HepG2 (cell line): ENCODE measurements around the gene MEF2D. TPM values are rescaled to one million over a fixed set of nuclear protein-coding genes. Genes with fewer than 3 reads are reported as not detected.
A peak's percentile ranks its signal among the peaks of the same experiment; 100 is the strongest.

ENCODE experiments used
- ATAC-seq: fragments of 200-7000 bp; cut with Tn5 transposase; 3 replicates; pipeline ENCODE4 v1.9.1; 2020; ENCODE audit warnings: mild to moderate bottlenecking, moderate library complexity
- BruUV-seq: library from RNA; stranded (reverse); fragments of 400-500 nt; replicated peaks from 2 replicates; lab custom pipeline; 2021; lab: Mats Ljungman, UMichigan
- CTCF ChIA-PET: fragments of 300-600 bp; formaldehyde crosslinking; extraction: SDS; loops from one replicate; lab custom pipeline; 2021; ENCODE audit warnings: low total read pairs, inconsistent platforms, low intra/inter-chr PET ratio; lab: Yijun Ruan, JAX
- POLR2A ChIA-PET: fragments of 350-600 bp; sonication (Branson Sonifier 250); formaldehyde crosslinking; loops from one replicate; lab custom pipeline; 2020; ENCODE audit warnings: antibody characterized with exemption, inconsistent platforms; lab: Yijun Ruan, JAX
- DNase-seq: peaks from one replicate; pipeline ENCODE4 v3.0.0-alpha.2; 2015; ENCODE audit warnings: low spot score
- FAIRE-seq: peaks from 3 replicates; lab custom pipeline; 2011; peaks lifted over from hg19 to GRCh38; lab: Jason Lieb, UNC
- H2AFZ ChIP-seq: one replicate; pipeline ENCODE4 v1.6.1; 2011; ENCODE audit warnings: low read length, inconsistent platforms
- H3K27ac ChIP-seq: fragments of 300-600 bp; 3 replicates; pipeline ENCODE4 v1.8.0; 2011; ENCODE audit warnings: mixed run types, mild to moderate bottlenecking, mixed read lengths, low read length, inconsistent platforms; ENCODE audit not compliant: insufficient read depth; ENCODE audit errors: extremely low read length
- H3K27me3 ChIP-seq, 2 experiments: fragments of 200-600 bp in 1 of 2; 2 replicates in 1 of 2; 3 replicates in 1 of 2; pipeline versions ENCODE4 v1.6.0 to v1.8.0; 2011; ENCODE audit warnings: low read length in 2 of 2, mild to moderate bottlenecking in 2 of 2, moderate library complexity in 2 of 2, inconsistent platforms in 1 of 2; ENCODE audit not compliant: insufficient read depth in 2 of 2, control insufficient read depth in 1 of 2
- H3K36me3 ChIP-seq, 2 experiments: fragments of 200-600 bp in 1 of 2; replicated peaks in 1 of 2; 2 replicates in 1 of 2; 3 replicates in 1 of 2; pipeline versions ENCODE4 v1.5.1 to v1.8.0; 2011; ENCODE audit warnings: low read length in 2 of 2, inconsistent platforms in 1 of 2; ENCODE audit not compliant: insufficient read depth in 2 of 2, control insufficient read depth in 1 of 2
- H3K4me1 ChIP-seq: 2 replicates; pipeline ENCODE4 v1.5.1; 2012; ENCODE audit warnings: low read length, inconsistent platforms; ENCODE audit not compliant: insufficient read depth
- H3K4me2 ChIP-seq: 2 replicates; pipeline ENCODE4 v1.6.0; 2011; ENCODE audit warnings: low read depth, low read length, inconsistent platforms
- H3K4me3 ChIP-seq, 3 experiments: fragments of 200-600 bp in 1 of 3; sonication (generic), shearing (Covaris generic) in 1 of 3; replicated peaks in 1 of 3; 2 replicates each; pipeline ENCODE4 v1.5.1; 2011 to 2016; ENCODE audit warnings: low read length in 3 of 3, inconsistent platforms in 2 of 3, low read depth in 2 of 3, mild to moderate bottlenecking in 2 of 3, control low read depth in 1 of 3, mixed read lengths in 1 of 3; ENCODE audit not compliant: insufficient read depth in 1 of 3
- H3K79me2 ChIP-seq: one replicate; pipeline ENCODE4 v1.6.1; 2011; ENCODE audit warnings: low read length, inconsistent platforms; ENCODE audit not compliant: insufficient read depth
- H3K9ac ChIP-seq: 2 replicates; pipeline ENCODE4 v1.6.0; 2011; ENCODE audit warnings: mild to moderate bottlenecking, low read depth, low read length, inconsistent platforms; ENCODE audit not compliant: insufficient read depth
- H3K9me3 ChIP-seq: 2 replicates; pipeline ENCODE4 v1.5.1; 2012; ENCODE audit warnings: mild to moderate bottlenecking, low read length
- H4K20me1 ChIP-seq: 2 replicates; pipeline ENCODE4 v1.6.0; 2011; ENCODE audit warnings: inconsistent platforms, mild to moderate bottlenecking, low read length, moderate library complexity; ENCODE audit not compliant: insufficient read depth
- AHDC1 ChIP-seq: sonication (generic); formaldehyde crosslinking; IDR thresholded peaks from 2 replicates; pipeline ENCODE4 v1.5.1; 2020; ENCODE audit warnings: mild to moderate bottlenecking, missing genetic modification reagents, borderline replicate concordance
- ISX ChIP-seq: sonication (generic); formaldehyde crosslinking; conservative IDR thresholded peaks from 2 replicates; pipeline ENCODE4 v1.5.0; 2020; ENCODE audit warnings: missing genetic modification reagents
- KLF6 ChIP-seq: IDR thresholded peaks from 2 replicates; pipeline ENCODE4 v1.8.0; 2016; ENCODE audit warnings: missing biosample characterization, missing genetic modification reagents
- NFYC ChIP-seq: IDR thresholded peaks from 2 replicates; pipeline ENCODE4 v1.6.1; 2016; ENCODE audit warnings: missing genetic modification reagents, missing compliant biosample characterization
- POLR2A ChIP-seq, 2 experiments: IDR thresholded peaks; 2 replicates each; pipeline ENCODE4 v1.6.1; 2011; ENCODE audit warnings: low read depth in 2 of 2, low read length in 2 of 2, mild to moderate bottlenecking in 1 of 2, moderate library complexity in 1 of 2; ENCODE audit not compliant: insufficient read depth in 1 of 2
- RNF2 ChIP-seq: fragments of 450-650 bp; conservative IDR thresholded peaks from 2 replicates; pipeline ENCODE4 v1.6.1; 2016; ENCODE audit warnings: low read depth
- TBP ChIP-seq: sonication (generic); formaldehyde crosslinking; IDR thresholded peaks from 2 replicates; pipeline ENCODE4 v1.5.0; 2020; ENCODE audit warnings: missing genetic modification reagents
- TEAD2 ChIP-seq: sonication (generic); formaldehyde crosslinking; IDR thresholded peaks from 2 replicates; pipeline ENCODE4 v1.9.0; 2021; ENCODE audit warnings: missing genetic modification reagents
- U2AF1 ChIP-seq: fragments of 200-400 bp; formaldehyde crosslinking; optimal IDR thresholded peaks from 2 replicates; pipeline ENCODE3; 2017; ENCODE audit warnings: mild to moderate bottlenecking, low read depth, low read length
- ZNF24 ChIP-seq: fragments of 450-650 bp; IDR thresholded peaks from 2 replicates; pipeline ENCODE4 v1.6.1; 2017; ENCODE audit warnings: antibody characterized with exemption, mild to moderate bottlenecking
- ZNF451 ChIP-seq: sonication (generic); formaldehyde crosslinking; IDR thresholded peaks from 2 replicates; pipeline ENCODE4 v1.5.0; 2020; ENCODE audit warnings: mild to moderate bottlenecking, missing genetic modification reagents
- ZNF460 ChIP-seq: sonication (generic); formaldehyde crosslinking; IDR thresholded peaks from 2 replicates; pipeline ENCODE4 v1.5.1; 2020; ENCODE audit warnings: missing genetic modification reagents, mild to moderate bottlenecking, borderline replicate concordance
- ZNF503 ChIP-seq: sonication (generic); formaldehyde crosslinking; IDR thresholded peaks from 2 replicates; pipeline ENCODE4 v1.4.0; 2020; ENCODE audit warnings: missing genetic modification reagents
- ZNF564 ChIP-seq: sonication (generic); formaldehyde crosslinking; IDR thresholded peaks from 2 replicates; pipeline ENCODE4 v1.8.1; 2023; ENCODE audit warnings: mild to moderate bottlenecking, missing genetic modification reagents
- WGBS: methylation state at CpG from one replicate; pipeline ENCODE4 v1.1.6; 2017; ENCODE audit warnings: low lambda C conversion rate; 5-methylcytosine and 5-hydroxymethylcytosine counted together
- in situ Hi-C: cut with HindIII; loops from 2 replicates; pipeline ENCODE4 v1.10.0; 2017; ENCODE audit warnings: low pct_unique_long_range_greater_than_20kb; ENCODE audit not compliant: extremely low pct_ligation_motif_present
- intact Hi-C: fragments of 100-400 bp; cut with micrococcal nuclease; formaldehyde crosslinking; loops from one replicate; pipeline ENCODE4 v1.10.0; 2022; ENCODE audit not compliant: unreplicated experiment
- polyA plus RNA-seq, 8 experiments: library from polyadenylated mRNA; depleted of rRNA in 3 of 8; stranded (reverse) in 7 of 8; unstranded in 1 of 8; fragments of >200 nt; fragmentation: Illumina TruSeq in 4 of 8; extraction: Trizol in 4 of 8; gene quantifications; 2 replicates each; pipeline versions ENCODE4 v1.2.1 to v1.2.3, GENCODE V29; 2011 to 2016; ENCODE audit warnings: low read depth in 4 of 8, missing spikeins in 1 of 8, mixed read lengths in 1 of 8; ENCODE audit not compliant: insufficient read depth in 1 of 8
- total RNA-seq, 5 experiments: library from RNA; depleted of rRNA; stranded (reverse); fragments of >200 nt; fragmentation: Illumina TruSeq; extraction: Trizol; gene quantifications; 2 replicates each; pipeline ENCODE4 v1.2.3, GENCODE V29; 2016; ENCODE audit warnings: low read depth in 1 of 5

Gene MEF2D
- total and polyA plus RNA-seq, 2 of the 13 experiments (the other 11 are each of a cell fraction or from before 2014, with no cell fraction given): 1.6 to 3.9 TPM

GRCh38 chr1:156434989-156435544 lies 65.5 kb downstream of the MEF2D start:
- H4K20me1 ChIP-seq: no peaks in the 10 kb centered on the region
- no peak overlapping the region; a peak in 1 of 6 replicates for H3K4me3 ChIP-seq
- H3K9me3 ChIP-seq: no peaks in the 10 kb centered on the region
- DNase-seq: no peak
- FAIRE-seq: no peak
- WGBS: 16% methylated on average over 13 of the region's 20 CpGs
- in situ Hi-C loops: loop anchor here (5.0 kb wide), 1 partner anchor 48 kb away; no protein-coding TSS in a partner anchor
- BruUV-seq: no TSS peak
- ATAC-seq: peak; percentile 37
- no peak overlapping the region for H3K27ac ChIP-seq
- H3K79me2 ChIP-seq: no peaks in the 10 kb centered on the region
- intact Hi-C loops: no loop called here
- no peaks in the 10 kb centered on the region for H3K36me3 ChIP-seq
- no peaks in the 10 kb centered on the region; the same call in 1 of the 2 replicates for H3K4me1 ChIP-seq
- POLR2A ChIA-PET: no interaction called here
- peak overlapping the region; percentile 48; the same call in 1 of the 2 replicates for H3K4me2 ChIP-seq
- TF ChIP-seq ZNF24 (no peak), RNF2 (no peak), ZNF564 (CRISPR knock-in tag) (no peak), U2AF1 (no peak), ZNF503 (no peak), ZNF451 (CRISPR knock-in tag) (no peak), KLF6 (CRISPR knock-in tag) (no peak), ZNF460 (no peak), TEAD2 (no peak), POLR2A (IDR thresholded peaks at IDR 0.05; ENCODE audit: insufficient read depth in 1 of 2, low read depth in 2 of 2, low read length in 2 of 2) (no peak), NFYC (no peak), ISX (CRISPR knock-in tag) (no peak), TBP (CRISPR knock-in tag) (no peak), AHDC1 (CRISPR knock-in tag) (no peak)
- H2AFZ ChIP-seq: no peak overlapping the region
- CTCF ChIA-PET: no interaction called here
- H3K27me3 ChIP-seq: peaks cover 22 to 94% of the 10 kb centered on the region in 2 experiments
- H3K9ac ChIP-seq: no peak overlapping the region
